ENCODE measurements around the gene DOHH.

The DOHH gene, protein sequence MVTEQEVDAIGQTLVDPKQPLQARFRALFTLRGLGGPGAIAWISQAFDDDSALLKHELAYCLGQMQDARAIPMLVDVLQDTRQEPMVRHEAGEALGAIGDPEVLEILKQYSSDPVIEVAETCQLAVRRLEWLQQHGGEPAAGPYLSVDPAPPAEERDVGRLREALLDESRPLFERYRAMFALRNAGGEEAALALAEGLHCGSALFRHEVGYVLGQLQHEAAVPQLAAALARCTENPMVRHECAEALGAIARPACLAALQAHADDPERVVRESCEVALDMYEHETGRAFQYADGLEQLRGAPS

GRCh38 chr19:3500429-3501101, at the start of gene DOHH:
DOHH (minus strand) TSS chr19:3500674; CDS start chr19:3496814, 3,860 bp downstream.
- DNase-seq = peak; percentile 40 to 99 (median 93)

GRCh38 chr19:3549816-3550215, 49.3 kb upstream of the DOHH start:
- no peak for DNase-seq

GRCh38 chr19:3548606-3549005, 48.1 kb upstream of the DOHH start:
- DNase-seq = peak in 10 of 14 donors; percentile 11 to 67 (median 32)

DNA sequence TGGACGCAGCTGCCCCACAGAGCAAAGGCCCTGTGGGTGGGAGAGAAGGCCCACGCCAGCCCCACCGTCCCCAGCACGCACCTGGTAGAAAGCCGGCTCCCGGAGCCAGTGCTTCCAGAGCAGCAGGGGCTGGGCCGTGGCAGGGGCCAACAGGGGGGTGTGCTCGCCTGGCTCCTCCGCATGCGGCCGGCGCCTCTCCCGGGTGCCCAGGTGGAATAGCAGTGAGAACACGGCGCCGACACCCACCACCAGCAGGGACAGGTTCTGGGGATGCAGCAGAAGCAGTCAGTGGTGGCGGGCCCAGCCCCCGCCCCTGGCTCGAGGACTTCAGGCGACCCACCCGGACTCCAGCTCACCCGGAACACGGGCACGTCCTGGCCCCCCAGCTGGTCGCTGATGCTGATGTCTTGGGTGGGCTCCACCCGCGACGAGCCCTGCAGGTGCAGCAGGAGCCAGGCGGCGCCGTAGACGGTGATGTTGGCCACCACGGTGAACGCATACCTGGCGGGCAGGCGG, 47.4 kb upstream of the DOHH start:
- no peak for DNase-seq

DNA sequence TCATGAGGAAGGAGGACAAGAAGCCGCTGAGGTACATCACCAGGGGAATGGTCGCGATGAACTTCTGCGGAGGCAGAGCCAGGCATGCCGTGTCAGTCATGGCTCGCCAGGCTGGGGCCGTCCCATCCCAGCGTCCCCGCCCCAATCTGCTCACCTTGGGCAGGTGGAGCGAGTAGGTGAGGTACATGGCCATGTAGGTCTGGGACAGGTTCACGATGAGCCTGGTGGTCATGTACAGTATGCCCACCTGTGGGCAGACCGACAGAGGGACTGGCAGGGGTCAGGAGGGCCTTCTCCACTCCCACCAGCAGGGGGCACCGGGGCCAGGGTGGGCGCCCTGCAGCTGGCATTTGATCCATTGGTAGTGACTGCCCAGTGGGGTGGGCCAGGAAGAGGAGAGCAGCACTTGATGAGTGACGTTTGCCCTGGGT, 46.8 kb upstream of the DOHH start:
- DNase-seq = no peak

DNA sequence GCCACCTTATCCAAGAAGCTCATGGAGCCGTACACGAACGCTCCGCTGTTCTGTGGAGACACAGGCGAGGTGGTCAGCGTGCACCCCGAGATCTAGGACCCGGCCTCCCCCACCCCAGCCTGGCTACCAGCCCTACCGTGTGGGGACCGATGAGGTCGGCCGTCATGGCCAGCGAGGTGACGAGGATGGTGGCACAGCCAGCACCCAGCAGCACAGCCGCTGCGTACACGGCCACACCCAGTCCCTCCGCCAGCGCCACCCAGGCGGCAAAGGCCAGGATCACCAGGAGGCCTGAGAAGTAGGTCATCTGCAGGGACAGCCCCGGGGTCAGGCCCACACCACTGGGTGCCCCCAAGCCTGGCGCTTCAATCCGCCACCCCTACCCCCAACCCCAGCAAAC, 45.6 kb upstream of the DOHH start:
- DNase-seq = no peak

DNA sequence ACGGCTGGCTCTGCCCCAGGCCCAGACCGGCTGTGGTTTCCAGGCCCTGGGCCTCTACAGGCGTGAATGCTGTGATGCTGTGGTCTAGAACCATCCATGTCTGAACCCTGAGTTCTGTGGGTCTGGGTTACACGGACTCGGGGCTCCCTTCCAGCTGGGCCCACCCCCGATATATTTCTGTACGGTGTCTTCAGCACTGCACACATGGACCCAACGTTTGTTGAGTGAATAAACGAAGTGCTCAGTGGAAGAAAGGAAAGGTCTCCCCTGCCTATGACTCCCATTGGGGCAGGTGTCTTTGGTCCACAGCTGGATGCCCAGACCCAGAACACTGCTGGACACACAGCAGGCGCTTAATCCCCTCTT, 45.2 kb upstream of the DOHH start:
- no peak for DNase-seq

- peak in 13 of 14 donors; percentile 20 to 90 (median 67) for DNase-seq
Observed at GRCh38 chr19:3544742-3545668, 44.5 kb upstream of the DOHH start.

DNA sequence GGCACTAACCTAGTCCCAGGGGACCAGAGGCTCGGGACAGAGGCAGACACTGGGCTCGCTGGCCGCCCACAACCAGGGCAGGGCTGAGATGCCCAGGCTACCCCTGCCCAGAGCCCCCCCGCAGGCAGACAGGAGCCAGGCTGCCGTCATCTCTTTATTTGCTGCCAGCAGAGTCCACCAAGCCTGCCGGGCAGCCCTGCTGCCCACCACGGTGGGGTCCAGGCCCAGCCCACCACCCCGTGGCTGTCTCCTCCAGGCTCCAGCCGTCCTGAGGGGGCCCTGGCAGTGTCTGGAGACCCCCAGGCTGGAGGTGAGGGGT, 43.5 kb upstream of the DOHH start:
- peak in 2 of 14 donors; percentile 7 to 35 for DNase-seq

DNA sequence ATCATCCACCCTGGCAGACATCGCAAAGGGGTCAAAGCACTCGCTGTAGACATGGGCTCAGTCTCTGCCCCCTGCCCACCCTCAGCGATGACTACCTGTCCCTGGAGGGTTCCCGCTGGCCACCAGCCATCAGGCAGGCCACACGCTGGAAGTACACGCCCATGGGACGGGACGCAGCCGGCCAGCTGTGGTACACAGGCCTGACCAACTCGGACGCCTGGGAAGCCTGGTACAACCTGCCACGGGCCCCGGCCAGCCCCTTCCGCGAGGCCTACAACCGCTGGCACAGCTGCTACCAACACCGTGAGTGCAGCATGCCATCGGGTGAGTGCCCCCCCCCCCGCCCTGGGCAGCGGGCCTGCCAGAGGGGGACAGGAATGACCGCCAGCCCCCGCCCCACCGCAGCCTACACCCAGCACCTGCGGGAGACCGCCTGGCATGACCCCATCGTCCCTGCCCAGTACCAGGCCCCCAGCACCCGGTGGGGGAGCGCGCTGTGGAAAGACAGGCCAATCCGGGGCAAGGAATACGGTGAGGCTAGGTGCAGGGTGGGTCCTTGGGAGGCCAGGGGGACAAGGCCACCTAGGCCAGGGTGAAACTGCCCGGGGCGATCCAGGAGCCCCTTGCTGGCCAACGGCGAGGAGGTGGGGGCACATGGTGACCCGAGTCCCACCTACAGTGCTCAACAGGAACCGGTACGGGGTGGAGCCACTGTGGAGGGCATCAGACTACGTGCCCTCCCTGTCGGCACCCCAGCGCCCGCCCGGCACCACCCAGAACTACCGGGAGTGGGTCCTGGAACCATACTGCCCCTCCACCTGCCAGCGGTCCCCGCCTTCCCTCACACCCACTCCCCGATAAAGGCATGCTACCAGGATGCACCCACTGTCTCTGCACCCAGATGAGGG, 42.9 kb upstream of the DOHH start:
- peak in 10 of 14 donors; percentile 21 to 73 (median 44) for DNase-seq

DNA sequence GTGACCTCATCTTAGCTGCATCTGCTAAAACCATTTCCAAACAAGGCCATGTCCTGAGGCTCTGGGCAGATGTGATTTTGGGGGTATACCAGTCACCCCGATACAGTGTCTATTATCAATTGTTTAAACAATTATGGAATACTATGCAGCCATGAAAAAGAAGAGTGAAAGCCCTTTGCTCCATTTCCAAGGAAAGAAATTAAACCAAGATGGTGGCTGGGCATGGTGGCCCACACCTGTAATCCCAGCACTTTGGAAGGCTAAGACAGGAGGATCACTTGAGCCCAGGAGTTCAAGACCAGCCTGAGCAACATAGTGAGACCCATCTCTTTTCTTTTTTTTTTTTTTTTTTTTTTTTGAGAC, 39.3 kb upstream of the DOHH start:
- DNase-seq = no peak

GRCh38 chr19:3538965-3539755, 38.7 kb upstream of the DOHH start, which contains the start of gene TEKTIP1:
TEKTIP1 (plus strand) TSS chr19:3539174; CDS start chr19:3539178, 4 bp downstream.
- peak in 3 of 14 donors; percentile 4 to 50 (median 21) for DNase-seq

DNA sequence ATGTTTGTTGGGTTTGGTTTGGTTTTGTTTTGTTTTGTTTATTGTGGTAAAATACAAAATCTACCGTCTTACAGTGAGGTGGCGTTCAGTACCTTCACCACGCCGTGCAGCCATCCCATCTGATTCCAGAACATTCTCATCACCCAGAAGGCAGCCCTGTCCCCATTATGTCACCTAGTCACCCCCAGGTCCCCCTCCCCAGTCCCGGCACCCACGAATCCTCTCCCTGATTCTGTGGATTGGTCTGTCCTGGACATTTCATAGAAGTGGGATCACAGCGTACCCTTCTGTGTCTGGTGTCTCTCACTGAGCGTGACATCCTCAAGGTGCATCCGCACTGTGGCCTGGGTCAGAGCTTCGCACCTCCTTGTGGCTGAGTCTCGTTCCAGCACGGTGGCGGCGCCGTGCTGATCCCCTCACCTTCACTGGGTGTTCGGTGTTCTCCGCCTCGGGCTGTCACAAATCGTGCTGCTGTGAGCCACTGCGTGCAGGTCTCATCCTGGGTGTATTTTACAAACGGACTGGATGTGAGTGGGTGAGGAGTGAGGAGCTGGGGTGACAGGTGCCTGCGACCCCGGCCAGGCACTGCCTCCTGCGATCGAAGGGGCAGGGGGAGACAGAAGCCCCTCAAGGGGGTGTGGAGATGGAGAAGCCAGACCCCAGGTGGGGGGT, 37.9 kb upstream of the DOHH start:
- DNase-seq = no peak

DNA sequence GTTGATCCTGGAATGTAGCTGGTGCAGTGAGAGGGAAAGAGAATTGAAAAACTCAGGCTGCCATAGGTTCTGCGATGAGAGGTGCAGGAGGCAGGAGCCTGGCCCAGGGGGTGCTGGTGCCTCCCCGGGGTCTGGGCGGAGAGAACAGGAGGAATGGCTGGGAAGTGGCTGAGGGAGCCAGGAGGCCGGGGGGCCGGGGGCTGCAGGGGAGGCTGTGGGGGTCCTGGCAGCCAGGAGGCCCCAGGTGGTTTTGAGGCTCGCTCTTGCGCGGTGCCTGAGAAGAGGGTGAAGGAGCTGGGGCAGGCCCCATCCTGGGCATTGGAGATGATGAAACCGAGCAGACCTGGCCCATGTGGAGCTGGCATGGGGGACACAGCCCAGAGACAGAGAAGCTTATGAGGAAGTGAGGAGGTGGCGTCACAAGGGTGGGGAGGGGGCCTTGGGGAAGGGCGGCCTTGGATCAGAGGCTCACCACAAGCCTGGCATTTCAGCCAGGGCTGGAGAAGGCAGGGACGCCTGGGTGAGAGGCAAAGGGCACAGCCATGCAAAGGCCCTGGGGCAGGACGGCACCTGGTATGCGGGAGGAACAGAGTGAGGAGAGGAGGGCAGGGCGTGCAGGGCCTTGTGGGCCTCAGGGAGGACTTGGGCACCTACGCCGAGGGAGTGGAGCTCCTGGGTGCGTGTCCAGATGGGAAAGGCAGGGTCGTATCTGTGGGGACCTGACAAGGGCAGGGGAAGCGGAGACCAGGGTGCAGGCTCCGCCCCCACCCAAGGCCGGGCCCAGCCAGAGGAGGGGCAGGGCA, 37.2 kb upstream of the DOHH start:
- DNase-seq = peak in 3 of 14 donors; percentile 16 to 34 (median 17)

DNA sequence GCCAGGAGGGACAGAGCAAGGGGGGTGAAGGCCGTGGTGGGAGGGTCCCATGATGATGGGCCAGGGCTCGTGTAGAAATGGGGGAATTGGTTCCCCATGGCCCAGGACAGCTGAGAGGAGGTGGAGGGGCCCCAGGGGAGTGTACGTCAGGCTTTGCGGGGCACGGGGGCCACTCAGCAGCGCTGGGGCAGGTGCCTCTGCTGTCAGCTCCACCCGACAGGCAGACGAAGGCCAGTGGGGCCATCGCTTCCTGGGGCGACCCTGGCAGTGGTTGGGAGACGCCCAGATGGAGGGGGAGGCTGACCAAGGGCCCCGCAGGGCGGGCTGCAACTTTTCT, 36.6 kb upstream of the DOHH start:
- no peak for DNase-seq

- peak in 10 of 14 donors; percentile 18 to 83 (median 48) for DNase-seq
Observed at GRCh38 chr19:3536429-3537100, 36.1 kb upstream of the DOHH start.

- DNase-seq = no peak
Observed at GRCh38 chr19:3535981-3536380, 35.5 kb upstream of the DOHH start.

- DNase-seq = no peak
Observed at GRCh38 chr19:3535563-3535965, 35.1 kb upstream of the DOHH start.

- DNase-seq = no peak
Observed at GRCh38 chr19:3535235-3535535, 34.7 kb upstream of the DOHH start.

All from C1 segment of cervical spinal cord (tissue), 14 donors.